ENCODE results near the gene IFNL1. TPM values are rescaled to one million over a fixed set of nuclear protein-coding genes. Genes with fewer than 3 reads are reported as not detected.
"Not testable (repeated sequence)": the region's sequence is repeated elsewhere in the genome, so short reads cannot be mapped to it uniquely, and the experiment has no call there.

Gene IFNL1
- total RNA-seq, 4 donors from 2014 or later, result not detected

GRCh38 chr19:39325778-39326665 is 29.8 kb downstream of the IFNL1 start:
- H3K4me1 ChIP-seq, result no peaks in the 10 kb centered on the region
- no peak for TF ChIP-seq POLR2A (IDR thresholded peaks at IDR 0.05)
- TF ChIP-seq CTCF (IDR thresholded peaks at IDR 0.05), result no peak
- H3K27me3 ChIP-seq, result no peaks in the 10 kb centered on the region
- no peak overlapping the region for H3K27ac ChIP-seq
- no peak overlapping the region for H3K4me3 ChIP-seq
- no peaks in the 10 kb centered on the region for H3K36me3 ChIP-seq
- intact Hi-C loops (cut with DNase I; ENCODE audit: low total_unique reads), result loop anchor here (5.0 kb wide), 1 partner anchor 214 kb away; no protein-coding TSS in a partner anchor
- DNase-seq, result no peak
- no peaks in the 10 kb centered on the region for H3K9me3 ChIP-seq

- intact Hi-C loops (cut with DNase I; ENCODE audit: low total_unique reads), result loop anchor here (5.0 kb wide), 1 partner anchor 215 kb away; no protein-coding TSS in a partner anchor
- DNase-seq, result no peak
- Histone ChIP-seq H3K9me3 (no peaks in the 10 kb centered on the region), H3K27me3 (no peaks in the 10 kb centered on the region), H3K27ac (no peak overlapping the region), H3K4me3 (no peak overlapping the region), H3K4me1 (no peaks in the 10 kb centered on the region), H3K36me3 (no peaks in the 10 kb centered on the region)
- no peak for TF ChIP-seq POLR2A (IDR thresholded peaks at IDR 0.05)
Observed at GRCh38 chr19:39327363-39328045, 31.3 kb downstream of the IFNL1 start.

- no peaks in the 10 kb centered on the region for H3K27me3 ChIP-seq
- H3K9me3 ChIP-seq, result no peaks in the 10 kb centered on the region
- intact Hi-C loops (cut with DNase I; ENCODE audit: low total_unique reads), result loop anchor here (5.0 kb wide), 1 partner anchor 216 kb away; no protein-coding TSS in a partner anchor
- H3K36me3 ChIP-seq, result no peaks in the 10 kb centered on the region
- H3K4me1 ChIP-seq, result no peaks in the 10 kb centered on the region
- no peak overlapping the region for H3K4me3 ChIP-seq
- TF ChIP-seq POLR2A (IDR thresholded peaks at IDR 0.05) (no peak), CTCF (IDR thresholded peaks at IDR 0.05) (peak; percentile 93 to 97 (median 94))
- no peak overlapping the region for H3K27ac ChIP-seq
- peak; percentile 86 to 87 for DNase-seq
Observed at GRCh38 chr19:39328046-39328705, 32.0 kb downstream of the IFNL1 start.

- no peaks in the 10 kb centered on the region for H3K36me3 ChIP-seq
- TF ChIP-seq CTCF (IDR thresholded peaks at IDR 0.05), result no peak
- TF ChIP-seq POLR2A (IDR thresholded peaks at IDR 0.05), result no peak
- no peak overlapping the region for H3K4me3 ChIP-seq
- no peaks in the 10 kb centered on the region for H3K27me3 ChIP-seq
- H3K4me1 ChIP-seq, result no peaks in the 10 kb centered on the region
- H3K9me3 ChIP-seq, result no peaks in the 10 kb centered on the region
- intact Hi-C loops (cut with DNase I; ENCODE audit: low total_unique reads), result loop anchor here (5.0 kb wide), 1 partner anchor 218 kb away; no protein-coding TSS in a partner anchor
- DNase-seq, result no peak
- H3K27ac ChIP-seq, result no peak overlapping the region
Observed at GRCh38 chr19:39329948-39330347, 33.7 kb downstream of the IFNL1 start.

- Histone ChIP-seq H3K4me1 (no peaks in the 10 kb centered on the region), H3K27ac (no peak overlapping the region), H3K36me3 (no peaks in the 10 kb centered on the region), H3K9me3 (no peaks in the 10 kb centered on the region), H3K4me3 (no peak overlapping the region), H3K27me3 (no peaks in the 10 kb centered on the region)
- no peak for DNase-seq
- intact Hi-C loops (cut with DNase I; ENCODE audit: low total_unique reads), result no loop called here
- TF ChIP-seq CTCF (IDR thresholded peaks at IDR 0.05) (no peak), POLR2A (IDR thresholded peaks at IDR 0.05) (no peak)
Observed at GRCh38 chr19:39332293-39332692, 36.1 kb downstream of the IFNL1 start.

GRCh38 chr19:39332738-39333137 is 36.5 kb downstream of the IFNL1 start:
- intact Hi-C loops (cut with DNase I; ENCODE audit: low total_unique reads); DNase-seq; H3K27me3 ChIP-seq; H3K27ac ChIP-seq; H3K4me3 ChIP-seq; H3K36me3 ChIP-seq; H3K9me3 ChIP-seq; H3K4me1 ChIP-seq: not testable (repeated sequence)

Measured in uterus (tissue), 4 donors.